Activated T-helper 17 cell treated with anti-CD3 and anti-CD28 coated beads, Interleukin-2, amount 50 U/mL, for 72 hours (primary cell): ENCODE measurements around the gene MAU2. TPM values are rescaled to one million over a fixed set of nuclear protein-coding genes. Genes with fewer than 3 reads are reported as not detected.
A peak's percentile ranks its signal among the peaks of the same experiment; 100 is the strongest.
"Not testable (repeated sequence)": the region's sequence is repeated elsewhere in the genome, so short reads cannot be mapped to it uniquely, and the experiment has no call there.

Experiments used
- ATAC-seq: fragments of 150-1000 bp; cut with Tn5 transposase; replicated peaks from 2 replicates; pipeline ENCODE4 v1.10.0; 2021; ENCODE audit warnings: mild to moderate bottlenecking, moderate library complexity
- H3K27ac Mint-ChIP-seq: one replicate; pipeline ENCODE4 v1.8.0; 2022; ENCODE audit warnings: mixed read lengths
- H3K27me3 Mint-ChIP-seq: one replicate; pipeline ENCODE4 v1.8.0; 2022; ENCODE audit warnings: mixed read lengths
- H3K36me3 Mint-ChIP-seq: one replicate; pipeline ENCODE4 v1.8.0; 2022; ENCODE audit warnings: low read depth, mild to moderate bottlenecking, mixed read lengths
- H3K4me1 Mint-ChIP-seq: one replicate; pipeline ENCODE4 v1.8.0; 2022; ENCODE audit warnings: mixed read lengths
- H3K4me3 Mint-ChIP-seq: one replicate; pipeline ENCODE4 v1.8.0; 2022; ENCODE audit warnings: mild to moderate bottlenecking, mixed read lengths
- H3K9me3 Mint-ChIP-seq: one replicate; pipeline ENCODE4 v1.8.0; 2022; ENCODE audit warnings: mixed read lengths
- total RNA-seq, 2 donors: library from RNA; stranded (reverse); gene quantifications; one replicate each; pipeline ENCODE4 v1.2.3, GENCODE V29; 2022

Gene MAU2
- total RNA-seq, 2 donors from 2014 or later, result 58.8 to 67.9 TPM

DNA sequence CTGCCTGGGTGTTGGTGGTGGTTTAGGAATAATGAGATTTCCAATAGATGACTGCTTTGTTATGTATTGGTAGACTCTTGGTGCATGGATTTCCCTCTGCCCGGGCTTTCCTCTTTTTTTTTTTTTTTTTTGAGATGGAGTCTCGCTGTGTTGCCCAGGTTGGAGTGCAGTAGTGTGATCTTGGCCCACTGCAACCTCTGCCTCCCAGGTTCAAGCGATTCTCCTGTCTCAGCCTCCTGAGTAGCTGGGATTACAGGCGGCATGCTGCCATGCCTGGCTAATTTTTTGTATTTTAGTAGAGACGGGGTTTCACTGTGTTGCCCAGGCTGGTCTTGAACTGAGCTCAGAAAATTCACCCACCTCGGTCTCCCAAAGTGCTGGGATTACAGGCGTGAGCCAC lies 73.7 kb downstream of the MAU2 start:
- not testable (repeated sequence) for H3K36me3 Mint-ChIP-seq, H3K9me3 Mint-ChIP-seq, ATAC-seq, H3K27me3 Mint-ChIP-seq
- Mint-ChIP-seq H3K4me3 (peak overlapping the region; percentile 45), H3K4me1 (peaks cover 27% of the 10 kb centered on the region), H3K27ac (peak overlapping the region; percentile 72)

DNA sequence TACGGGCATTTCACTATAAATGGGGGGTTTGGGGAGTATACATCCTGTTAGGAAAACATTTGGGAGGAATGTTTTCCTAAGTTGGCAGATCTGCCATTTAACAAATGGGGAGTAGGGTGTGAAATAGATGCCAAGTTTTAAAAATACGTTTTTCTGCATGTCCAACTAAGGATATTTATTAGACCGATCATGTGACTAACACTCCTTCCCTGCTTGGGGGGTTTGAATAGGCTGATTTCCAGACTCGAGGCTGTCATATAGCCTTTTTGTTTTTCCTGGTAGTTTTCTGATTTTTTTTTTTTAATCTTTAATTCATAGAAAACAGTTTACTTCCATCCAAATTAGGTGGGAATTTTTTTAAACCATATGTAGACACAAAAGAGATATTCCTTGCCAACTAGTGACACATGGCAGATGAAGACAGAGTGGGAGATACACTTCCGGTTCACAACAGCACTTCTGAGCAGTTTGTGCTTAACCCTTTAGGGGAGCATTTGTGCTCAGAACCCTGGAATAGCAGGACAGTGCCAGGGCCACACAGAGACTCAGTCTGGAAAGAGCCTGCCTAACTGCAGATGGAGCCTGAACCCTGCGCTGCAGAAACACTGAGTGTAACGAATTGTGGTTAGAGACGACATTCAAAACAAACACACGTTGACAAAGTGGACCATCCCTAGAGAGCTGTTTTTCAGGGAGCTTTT lies 79.3 kb downstream of the MAU2 start:
- peak overlapping the region; percentile 8 for H3K27ac Mint-ChIP-seq
- no peaks in the 10 kb centered on the region for H3K9me3 Mint-ChIP-seq
- no peaks in the 10 kb centered on the region for H3K27me3 Mint-ChIP-seq
- no peak for ATAC-seq
- H3K4me3 Mint-ChIP-seq, result no peak overlapping the region
- peaks cover 11% of the 10 kb centered on the region for H3K4me1 Mint-ChIP-seq
- no peaks in the 10 kb centered on the region for H3K36me3 Mint-ChIP-seq

DNA sequence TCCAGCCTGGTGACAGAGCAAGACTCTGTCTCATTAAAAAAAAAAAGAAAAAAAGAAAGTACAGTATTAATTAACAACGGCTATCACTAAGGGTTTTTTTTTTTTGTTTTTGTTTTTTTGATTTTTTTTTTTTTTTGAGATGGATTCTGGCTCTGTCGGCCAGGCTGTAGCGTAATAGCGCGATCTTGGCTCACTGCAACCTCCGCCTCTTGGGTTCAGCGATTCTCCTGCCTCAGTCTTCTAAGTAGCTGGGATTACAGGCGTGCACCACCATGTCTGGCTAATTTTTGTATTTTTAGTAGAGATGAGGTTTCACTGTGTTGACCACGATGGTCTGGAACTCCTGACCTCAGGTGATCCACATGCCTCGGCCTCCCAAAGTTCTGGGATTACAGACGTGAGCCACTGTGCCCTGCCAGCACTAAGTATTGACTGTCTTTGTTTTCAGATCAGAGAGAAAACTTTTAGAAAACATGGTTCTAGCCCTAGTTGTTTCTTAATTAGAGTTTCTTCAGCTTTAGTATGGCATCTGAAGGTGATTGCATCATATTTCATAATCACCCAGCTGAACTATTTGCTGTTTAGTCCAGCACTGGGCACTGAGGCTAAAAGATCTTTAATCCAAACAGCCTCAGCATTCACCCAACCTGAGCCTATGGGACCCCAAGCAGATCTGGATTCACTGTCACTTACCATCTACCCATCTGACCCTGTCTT lies 82.2 kb downstream of the MAU2 start:
- peaks cover 11% of the 10 kb centered on the region for H3K36me3 Mint-ChIP-seq
- H3K9me3 Mint-ChIP-seq, result no peaks in the 10 kb centered on the region
- H3K4me3 Mint-ChIP-seq, result no peak overlapping the region
- H3K27ac Mint-ChIP-seq, result peak overlapping the region; percentile 3
- no peak for ATAC-seq
- H3K27me3 Mint-ChIP-seq, result no peaks in the 10 kb centered on the region
- H3K4me1 Mint-ChIP-seq, result peaks cover 20% of the 10 kb centered on the region

DNA sequence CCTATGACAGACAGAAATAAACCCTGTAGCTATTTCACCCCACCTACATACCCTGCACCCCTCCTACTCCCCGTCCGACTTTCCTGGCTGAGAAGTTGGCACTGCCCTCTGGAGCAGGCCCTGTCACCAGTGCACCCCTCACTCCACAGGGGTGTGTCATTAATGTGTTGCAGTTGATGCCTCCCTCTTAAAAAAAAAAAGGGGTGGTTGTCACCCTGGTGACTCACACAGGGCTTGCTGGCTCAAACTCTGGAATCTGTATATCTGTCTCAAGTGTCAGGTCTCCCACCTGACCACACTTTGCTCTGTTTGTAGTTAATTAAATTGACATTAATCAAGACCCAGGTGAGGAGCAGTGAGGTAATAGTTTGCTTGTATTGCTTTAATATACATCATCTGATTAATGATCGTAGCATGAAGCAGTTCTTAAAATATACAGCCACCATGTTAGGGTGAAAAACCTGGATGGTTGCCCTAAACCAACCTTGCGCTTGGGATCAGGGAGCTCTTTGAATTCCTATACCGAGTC lies 82.8 kb downstream of the MAU2 start:
- Mint-ChIP-seq H3K9me3 (no peaks in the 10 kb centered on the region), H3K27ac (peak overlapping the region; percentile 3), H3K27me3 (no peaks in the 10 kb centered on the region), H3K4me1 (peaks cover 20% of the 10 kb centered on the region), H3K36me3 (peaks cover 11% of the 10 kb centered on the region), H3K4me3 (peak overlapping the region; percentile 82)
- ATAC-seq, result no peak

DNA sequence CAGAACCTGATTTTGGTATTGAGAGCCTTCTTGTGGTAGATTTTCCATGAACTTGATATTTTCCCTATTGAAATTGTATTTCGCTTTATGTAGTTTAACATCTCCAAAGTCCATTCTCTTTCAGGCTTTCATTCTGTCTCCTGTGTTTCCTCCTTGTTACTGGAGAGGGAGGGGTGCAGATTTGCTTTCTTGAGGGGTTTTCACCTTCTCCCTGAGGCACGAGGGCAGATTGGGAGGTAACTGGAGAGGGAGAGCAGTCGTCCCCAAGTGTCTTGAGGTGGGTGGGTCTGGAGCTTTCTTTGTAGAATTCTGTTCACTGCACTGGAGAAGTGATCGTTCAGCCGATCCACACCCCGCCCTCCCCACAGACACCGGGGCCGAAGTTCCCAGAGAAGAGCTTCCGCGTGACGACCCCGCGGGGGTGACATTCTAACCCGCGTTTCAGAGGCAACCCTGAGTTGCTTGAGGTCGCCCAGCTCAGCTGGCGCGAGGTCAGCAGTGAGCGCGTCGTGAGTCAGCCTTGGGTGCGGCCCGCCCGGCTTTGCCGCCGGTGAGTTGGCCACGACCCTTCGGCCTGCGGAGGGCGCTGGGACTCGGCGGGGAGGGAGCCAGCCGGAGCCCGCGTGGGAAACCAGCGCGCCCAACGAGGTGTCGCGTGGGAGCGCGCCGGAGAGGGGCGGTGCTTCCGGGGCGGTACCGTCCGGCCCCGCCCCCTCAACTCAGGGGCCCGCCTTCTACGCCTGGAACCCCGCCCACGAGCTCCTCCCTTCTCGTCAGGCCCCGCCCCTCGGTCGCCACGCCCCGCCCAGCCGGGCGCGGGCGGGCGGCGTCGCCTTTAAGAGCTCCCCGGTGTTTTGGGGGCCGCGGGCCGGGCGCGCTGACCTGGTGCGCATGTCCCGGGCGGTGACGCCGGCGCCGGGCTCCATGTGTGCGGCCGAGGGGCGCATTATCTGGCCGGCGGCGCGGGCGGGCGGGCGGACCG lies 84.5 kb downstream of the MAU2 start, which contains the start of gene GATAD2A:
Gene GATAD2A, plus strand, starts transcription at position 797 of the 982 bp plus-strand sequence. CDS start 59,671 bp downstream, outside the sequence.
- H3K36me3 Mint-ChIP-seq, result peaks cover 11% of the 10 kb centered on the region
- peak within 1 kb of the TSS; percentile 93 for H3K27ac Mint-ChIP-seq
- H3K4me3 Mint-ChIP-seq, result peak within 1 kb of the TSS; percentile 94
- no peaks in the 10 kb centered on the region for H3K27me3 Mint-ChIP-seq
- H3K9me3 Mint-ChIP-seq, result no peaks in the 10 kb centered on the region
- H3K4me1 Mint-ChIP-seq, result peaks cover 30% of the 10 kb centered on the region
- ATAC-seq, result peak; percentile 75

DNA sequence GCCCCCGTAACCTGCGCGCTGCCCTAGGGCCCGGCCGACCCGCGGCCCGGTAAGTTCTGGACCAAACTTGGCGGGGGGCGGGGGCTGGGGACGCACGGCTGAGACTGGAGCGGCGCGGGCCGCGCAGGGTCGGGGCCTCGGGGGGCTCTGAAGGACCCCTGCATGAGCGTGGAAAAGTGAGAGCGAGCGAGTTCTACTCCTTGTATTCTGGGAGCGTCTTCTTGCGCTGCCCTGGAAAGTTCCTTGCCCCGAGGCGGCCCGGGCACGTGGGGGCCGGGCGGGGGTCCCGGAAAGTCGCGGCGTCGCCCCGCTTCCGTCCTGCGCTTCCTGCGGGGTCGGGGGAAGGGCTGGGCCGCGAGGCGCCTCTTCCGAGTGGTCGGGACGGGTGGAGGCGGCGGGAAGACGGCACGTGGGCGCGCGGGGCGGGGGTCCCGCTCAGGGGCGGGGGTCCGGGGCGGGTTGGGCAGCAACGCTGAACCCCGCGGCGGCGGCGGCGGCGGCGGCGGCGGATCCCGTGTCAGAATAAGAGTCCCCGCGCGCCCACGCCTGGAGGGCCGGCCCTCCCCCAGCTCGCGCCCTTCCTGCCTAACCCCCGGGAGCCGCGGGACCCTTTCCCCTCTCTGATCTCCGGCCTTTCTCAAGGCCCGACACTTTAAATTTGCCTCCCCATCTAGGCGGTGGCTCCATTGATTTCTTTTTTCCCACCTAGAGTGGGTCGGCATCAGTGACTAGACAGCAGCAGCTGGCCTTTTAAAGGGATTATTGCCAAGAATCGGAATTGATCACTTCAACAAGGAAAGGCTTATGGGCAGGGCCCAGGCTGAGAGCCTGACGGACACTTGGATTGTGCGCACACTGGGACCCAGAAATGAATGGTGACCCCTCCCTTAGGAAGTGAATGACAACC lies 85.6 kb downstream of the MAU2 start:
- peak; percentile 15 for ATAC-seq
- Mint-ChIP-seq H3K27ac (peak overlapping the region; percentile 93), H3K27me3 (no peaks in the 10 kb centered on the region), H3K36me3 (peaks cover 18% of the 10 kb centered on the region), H3K4me3 (peak overlapping the region; percentile 94), H3K9me3 (no peaks in the 10 kb centered on the region), H3K4me1 (peaks cover 41% of the 10 kb centered on the region)

DNA sequence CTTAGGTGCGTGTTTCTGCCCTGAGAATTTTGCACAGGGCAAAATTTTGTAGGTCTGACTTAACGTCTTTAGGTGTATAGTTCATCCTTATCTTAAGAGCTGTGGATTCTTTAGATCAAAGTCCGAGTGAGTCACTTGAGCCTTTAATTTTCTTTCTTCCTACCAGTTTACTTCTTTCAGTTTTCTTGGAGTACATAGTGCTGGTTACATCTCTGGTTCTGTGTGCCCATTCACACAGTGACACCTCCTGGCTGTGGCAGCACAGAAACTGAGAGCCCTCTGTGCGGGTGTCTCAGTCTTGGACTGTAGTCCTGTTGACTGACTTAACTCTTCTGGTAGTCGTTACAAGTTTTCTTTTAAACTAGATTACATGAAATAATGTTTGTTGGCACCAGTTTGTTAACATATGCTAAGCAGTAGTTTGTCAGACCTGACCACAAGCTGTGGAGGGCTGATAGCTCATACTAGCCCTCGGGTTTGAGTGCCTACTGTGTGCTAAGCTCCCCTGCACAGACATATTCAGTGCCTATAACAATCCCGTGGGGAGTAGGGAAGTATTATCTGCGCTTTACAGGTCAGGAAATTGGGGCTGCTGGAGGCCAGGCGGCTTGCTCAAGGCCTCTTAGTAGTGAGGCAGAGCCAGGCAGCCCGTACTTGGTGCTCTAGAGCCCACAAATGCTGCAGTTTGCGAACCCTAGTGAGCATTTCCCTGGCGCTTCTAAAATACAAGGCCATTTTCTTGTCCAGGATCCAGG lies 86.4 kb downstream of the MAU2 start:
- Mint-ChIP-seq H3K27me3 (no peaks in the 10 kb centered on the region), H3K4me3 (peak overlapping the region; percentile 94), H3K36me3 (peaks cover 20% of the 10 kb centered on the region), H3K27ac (peak overlapping the region; percentile 93), H3K9me3 (no peaks in the 10 kb centered on the region), H3K4me1 (peaks cover 45% of the 10 kb centered on the region)
- peak; percentile 73 for ATAC-seq

DNA sequence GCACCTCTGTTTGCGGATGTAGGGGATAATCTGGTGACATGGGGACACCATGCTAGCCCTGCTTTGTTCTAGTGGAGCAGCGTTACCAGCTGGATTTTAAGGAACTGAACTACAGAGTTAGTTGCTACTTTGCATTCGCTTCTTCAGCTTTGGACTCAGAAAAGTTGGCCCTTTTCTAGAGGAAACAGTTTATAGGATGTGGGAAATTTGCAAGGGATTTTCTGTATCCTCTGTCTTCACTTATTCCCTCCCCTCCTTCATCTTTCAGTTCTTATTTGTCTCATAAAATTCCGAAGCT lies 87.0 kb downstream of the MAU2 start:
- no peak overlapping the region for H3K27ac Mint-ChIP-seq
- peak overlapping the region; percentile 94 for H3K4me3 Mint-ChIP-seq
- H3K36me3 Mint-ChIP-seq, result peaks cover 24% of the 10 kb centered on the region
- H3K4me1 Mint-ChIP-seq, result peaks cover 45% of the 10 kb centered on the region
- H3K9me3 Mint-ChIP-seq, result no peaks in the 10 kb centered on the region
- ATAC-seq, result no peak
- no peaks in the 10 kb centered on the region for H3K27me3 Mint-ChIP-seq

Other genes with a start within 250 kb of the MAU2 start
- 10 to 100 TPM; 21.0 to 22.4 TPM for gene TMEM161A, start 182.4 kb upstream of the MAU2 start, total RNA-seq
- gene MEF2B, start 150.6 kb upstream of the MAU2 start, total RNA-seq, result 1 to 10 TPM in 1 of 2 donors, under 1 TPM in 1; 0.17 to 2.0 TPM
- 10 to 100 TPM; 14.9 to 28.2 TPM for gene BORCS8, start 128.7 kb upstream of the MAU2 start, total RNA-seq
- 10 to 100 TPM; 88.9 to 95.8 TPM for gene RFXANK, start 128.6 kb upstream of the MAU2 start, total RNA-seq
- gene NR2C2AP, start 117.4 kb upstream of the MAU2 start, total RNA-seq, result 10 to 100 TPM; 39.5 to 50.9 TPM
- not detected for gene NCAN, start 108.9 kb upstream of the MAU2 start, total RNA-seq
- gene TM6SF2, start 47.5 kb upstream of the MAU2 start, total RNA-seq, result not detected
- gene SUGP1, start 320 bp upstream of the MAU2 start, total RNA-seq, result 10 to 100 TPM; 50.2 to 51.1 TPM
- gene GATAD2A, start 84.8 kb downstream of the MAU2 start, total RNA-seq, result 100 to 1,000 TPM in 1 of 2 donors, 10 to 100 TPM in 1; 88.0 to 160 TPM
- 1 to 10 TPM; 4.1 to 4.5 TPM for gene TSSK6, start 194.7 kb downstream of the MAU2 start, total RNA-seq
- 100 to 1,000 TPM; 276 to 397 TPM for gene NDUFA13, start 195.4 kb downstream of the MAU2 start, total RNA-seq
- 10 to 100 TPM in 1 of 2 donors, 1 to 10 TPM in 1; 6.7 to 10.3 TPM for gene YJEFN3, start 208.1 kb downstream of the MAU2 start, total RNA-seq
- under 1 TPM; 0.26 to 0.97 TPM for gene CILP2, start 217.4 kb downstream of the MAU2 start, total RNA-seq